GM21717 (cell line): ENCODE measurements around the gene ELOB.

ENCODE experiments used
- ATAC-seq: cut with Tn5 transposase; IDR thresholded peaks from one replicate; pipeline ENCODE4 v1.9.1; 2021; ENCODE audit warnings: mild to moderate bottlenecking, moderate library complexity; ENCODE audit not compliant: unreplicated experiment

ELOB gene

DNA sequence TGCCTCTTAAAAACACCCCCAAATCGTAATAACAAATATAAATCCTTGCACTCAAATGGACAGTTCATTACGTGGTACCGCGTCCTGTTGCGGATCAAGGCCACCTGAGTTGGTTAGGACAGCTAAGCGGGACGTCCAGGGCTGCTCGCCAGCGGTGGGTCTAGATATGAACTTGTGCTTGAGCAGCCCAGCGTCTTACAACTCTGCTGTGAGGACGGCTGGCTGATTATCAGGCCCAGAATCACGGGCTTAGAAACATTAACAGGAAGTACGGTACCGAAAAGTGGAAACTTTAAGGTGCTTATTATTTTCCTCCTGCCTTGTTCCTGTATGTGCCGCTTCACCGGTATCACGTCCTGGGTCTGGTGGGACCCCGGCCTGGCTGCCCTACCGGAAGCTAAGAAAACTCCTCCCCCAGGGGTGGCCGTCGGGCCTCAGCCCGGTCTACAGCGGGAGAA is 25.5 kb downstream of the ELOB start:
- peak; percentile 26 for ATAC-seq

DNA sequence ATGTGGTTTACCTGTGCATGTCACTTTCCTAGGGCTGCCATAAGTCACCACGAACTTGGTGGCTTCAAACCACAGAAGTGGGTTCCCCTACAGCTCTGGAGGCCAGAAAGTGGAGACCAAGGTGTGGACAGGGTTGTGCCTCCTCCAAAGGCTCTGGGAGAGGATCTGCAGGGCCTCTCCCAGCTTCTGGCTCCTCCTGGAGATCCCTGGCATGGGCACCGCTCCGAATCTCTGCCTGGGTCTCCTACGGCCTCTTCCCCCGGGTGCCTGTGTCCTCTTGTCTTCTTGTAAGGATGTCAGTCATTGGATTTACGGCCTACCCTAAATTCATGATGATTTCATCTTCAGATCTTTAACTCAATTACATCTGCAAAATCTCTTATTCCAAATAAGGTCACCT is 27.1 kb downstream of the ELOB start:
- no peak for ATAC-seq

GRCh38 chr16:2749476-2749875 is 27.6 kb downstream of the ELOB start:
- ATAC-seq, result no peak

DNA sequence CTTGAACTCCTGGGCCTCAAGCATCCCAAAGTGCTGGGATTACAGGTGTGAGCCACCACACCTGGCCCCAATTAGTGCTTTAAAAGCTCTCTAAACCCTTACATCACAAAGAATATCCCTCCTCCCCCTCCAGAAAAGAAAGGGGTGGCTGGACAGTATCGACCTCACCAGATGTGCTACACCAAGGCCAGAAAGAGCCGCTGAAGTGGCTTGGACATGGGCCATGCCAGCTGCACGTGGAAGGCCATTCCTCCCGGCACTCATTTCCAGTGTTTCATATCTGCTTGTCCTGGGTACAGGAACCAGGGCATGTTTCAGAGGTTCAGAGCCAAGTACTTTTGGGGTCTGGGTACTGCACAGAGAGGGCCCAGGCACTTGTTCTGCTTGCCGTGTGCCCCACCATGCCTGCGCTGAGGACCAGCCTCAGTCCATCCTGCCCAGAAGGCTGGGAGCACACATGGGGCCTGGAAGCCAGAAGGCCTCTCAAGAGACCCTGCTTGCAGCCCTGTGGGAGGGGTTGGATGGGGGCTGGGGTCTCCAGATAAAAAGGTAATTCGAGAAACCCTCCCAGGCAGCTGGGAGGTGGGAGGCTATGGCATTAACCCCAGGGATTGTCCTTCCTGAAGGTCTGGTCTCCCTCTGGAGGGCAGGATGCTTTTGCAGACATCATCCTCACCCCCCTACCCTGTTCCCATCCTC is 28.2 kb downstream of the ELOB start:
- ATAC-seq, result no peak

DNA sequence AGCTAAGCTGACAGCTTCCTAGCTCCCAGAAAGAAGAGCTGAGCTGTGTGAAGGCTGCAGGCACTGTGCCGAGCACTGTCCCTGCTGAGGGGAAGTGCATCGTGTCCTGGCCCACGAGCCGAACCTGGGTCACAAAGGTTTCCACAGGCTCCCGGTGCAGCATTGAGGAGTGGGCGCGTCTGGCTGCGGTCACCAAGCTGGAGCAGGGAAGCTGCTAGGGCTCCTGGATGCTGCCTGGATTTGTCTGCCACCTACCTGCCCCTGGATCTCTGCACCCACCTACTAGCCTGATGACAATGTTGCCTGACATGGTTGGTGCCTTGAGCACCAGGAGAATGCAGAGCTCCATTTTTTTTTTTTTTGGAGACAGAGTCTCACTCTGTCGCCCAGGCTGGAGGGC is 31.1 kb downstream of the ELOB start:
- no peak for ATAC-seq

DNA sequence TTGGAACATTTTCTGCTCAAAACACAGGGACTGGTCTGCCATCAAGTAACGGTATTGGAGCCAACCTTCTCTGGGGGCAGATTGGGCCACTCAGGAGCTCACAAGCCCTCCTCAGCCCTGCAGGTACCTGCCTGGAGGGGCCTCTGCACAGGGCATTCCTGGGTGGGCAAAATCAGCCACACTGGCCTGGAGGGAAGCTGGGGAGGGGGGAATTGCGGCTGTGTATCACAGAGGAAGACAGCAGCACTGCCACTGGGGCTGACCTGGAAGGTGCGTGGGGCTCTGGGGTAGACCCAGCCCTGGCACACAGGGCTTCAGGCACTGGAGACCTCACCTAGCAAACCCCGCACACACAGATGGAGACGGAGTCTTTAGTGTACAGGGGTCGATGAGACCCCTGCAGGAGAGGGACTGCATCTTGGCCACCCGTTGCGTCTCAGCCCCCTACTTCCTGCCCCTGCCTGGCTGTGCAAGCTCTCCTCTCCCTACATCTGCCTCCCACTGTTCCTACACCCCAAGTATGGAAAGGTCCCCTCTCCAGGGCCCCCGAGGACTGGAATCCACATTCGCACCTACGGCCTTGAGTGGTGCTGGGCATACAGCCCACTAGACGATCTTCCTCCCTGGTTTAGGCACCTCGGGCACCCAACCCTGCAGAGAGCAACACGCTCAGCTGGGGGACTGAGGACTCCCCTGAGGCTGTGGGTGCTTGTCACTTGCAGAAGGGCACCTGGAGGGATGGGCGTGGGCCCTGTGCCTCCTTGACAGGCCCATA is 31.8 kb downstream of the ELOB start:
- ATAC-seq, result no peak

- no peak for ATAC-seq
Observed at GRCh38 chr16:2744711-2745110, 32.4 kb downstream of the ELOB start.

GRCh38 chr16:2743007-2743810 is 33.9 kb downstream of the ELOB start:
- no peak for ATAC-seq

DNA sequence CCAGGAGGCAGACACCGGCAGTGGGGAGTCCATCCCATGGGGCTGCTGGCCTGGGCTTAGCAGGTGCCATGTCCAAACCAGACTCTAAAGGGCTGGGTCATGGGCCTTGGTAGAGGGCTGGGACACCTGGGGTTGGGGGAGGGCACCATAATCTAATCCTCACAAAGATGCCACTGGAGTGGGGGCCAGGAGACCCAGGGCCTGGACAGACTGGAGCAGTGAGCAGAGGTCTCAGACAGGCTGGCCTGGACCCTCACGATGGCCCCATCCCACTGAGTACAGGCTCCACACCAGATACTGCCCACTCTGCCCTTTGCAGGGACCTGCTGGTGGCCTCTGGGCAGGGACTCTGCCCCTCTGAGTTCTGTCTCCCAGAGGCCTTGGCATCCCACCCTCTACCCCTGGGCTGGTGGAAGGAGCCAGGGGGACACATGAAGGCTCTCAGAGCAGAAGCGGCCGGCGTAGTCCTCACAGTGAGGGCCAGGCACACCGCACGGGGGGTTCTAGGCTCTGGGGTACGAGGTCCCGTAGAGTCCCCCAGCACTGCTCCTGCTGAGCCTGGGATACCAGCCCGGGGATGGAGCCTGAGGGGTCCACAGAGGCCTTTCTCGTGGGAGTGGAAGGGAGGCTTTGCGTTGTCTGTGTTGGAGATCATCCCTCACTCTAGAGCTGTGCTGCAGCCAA is 34.6 kb downstream of the ELOB start:
- ATAC-seq, result no peak

GRCh38 chr16:2741168-2741567 is 35.9 kb downstream of the ELOB start:
- ATAC-seq, result no peak

GRCh38 chr16:2740476-2740875 is 36.6 kb downstream of the ELOB start:
- ATAC-seq, result no peak

- ATAC-seq, result no peak
Observed at GRCh38 chr16:2739625-2740430, 37.3 kb downstream of the ELOB start.

DNA sequence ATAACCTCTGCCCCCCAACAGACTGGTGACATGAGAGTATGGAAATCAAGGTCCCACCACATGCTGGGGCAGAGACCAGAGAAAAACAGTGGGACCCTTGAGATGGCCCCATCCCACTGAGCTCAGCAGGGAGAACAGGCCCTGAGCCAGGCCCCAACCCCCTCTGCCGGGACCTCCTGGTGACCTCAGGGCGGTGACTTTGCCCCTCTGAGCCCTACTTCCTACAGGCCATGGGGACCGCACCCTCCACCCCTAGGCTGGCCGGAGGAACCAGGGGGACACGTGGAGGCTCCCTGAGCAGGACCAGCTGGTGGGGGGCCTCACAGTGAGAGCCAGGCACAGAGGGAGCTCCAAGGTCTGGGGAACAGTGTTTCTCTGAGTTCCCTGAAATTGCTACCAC is 38.5 kb downstream of the ELOB start:
- ATAC-seq, result no peak

GRCh38 chr16:2737895-2738418 is 39.1 kb downstream of the ELOB start:
- ATAC-seq, result no peak

DNA sequence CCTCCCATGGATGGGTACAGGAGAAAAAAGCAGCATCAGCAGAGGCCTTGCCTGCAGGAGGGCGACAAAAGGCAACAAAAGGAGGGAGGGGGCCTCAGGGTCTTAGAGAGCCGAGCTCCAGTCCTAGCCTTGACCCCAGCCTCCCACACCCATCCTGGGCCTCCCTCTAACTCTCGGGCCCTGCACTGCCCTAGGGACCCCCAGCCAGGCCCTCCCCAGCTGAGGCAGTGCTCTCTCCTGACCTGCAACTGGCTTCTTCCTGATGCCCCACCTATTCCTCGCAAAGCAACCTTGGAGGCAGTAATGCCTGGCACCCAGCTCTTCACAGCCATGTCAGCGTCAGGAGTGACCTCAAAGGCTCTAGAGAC is 39.9 kb downstream of the ELOB start:
- no peak for ATAC-seq

DNA sequence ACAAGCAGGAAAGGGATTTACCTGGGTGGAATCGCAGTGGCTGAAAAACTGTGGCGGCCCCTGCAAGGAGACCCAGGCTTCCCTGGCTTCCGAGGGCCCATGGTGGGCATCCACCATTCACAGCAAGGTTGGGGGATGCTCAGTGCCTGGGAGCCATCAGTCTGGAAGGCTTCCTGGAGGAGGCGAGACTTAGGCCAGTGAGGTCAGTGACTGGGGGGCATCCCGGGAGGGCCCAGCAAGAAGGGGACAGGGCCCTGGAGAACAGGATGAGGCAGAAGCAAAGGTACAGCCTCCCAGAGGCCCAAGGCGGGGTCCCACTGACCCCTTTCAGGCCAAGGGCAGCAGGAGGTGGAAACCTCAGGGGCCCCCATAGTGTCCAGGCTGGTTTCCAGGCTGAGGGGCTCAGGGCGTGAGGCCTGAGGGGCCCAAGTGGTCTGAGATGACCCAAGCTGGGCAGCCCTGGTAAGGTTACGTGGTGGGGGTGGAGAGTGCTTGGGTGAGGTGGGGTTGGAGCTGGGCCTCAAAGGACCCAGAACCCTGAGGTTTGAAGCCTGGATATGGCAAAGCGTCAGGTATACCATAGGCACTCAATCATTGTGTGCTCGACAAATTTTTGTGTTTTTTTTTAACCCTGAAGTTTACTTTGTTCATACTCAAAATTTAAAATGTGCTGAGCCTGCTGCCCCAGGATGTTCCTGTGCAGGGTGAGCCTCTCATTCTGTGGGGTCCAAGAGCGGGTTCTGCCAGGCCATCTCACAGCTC is 40.4 kb downstream of the ELOB start:
- ATAC-seq, result no peak

DNA sequence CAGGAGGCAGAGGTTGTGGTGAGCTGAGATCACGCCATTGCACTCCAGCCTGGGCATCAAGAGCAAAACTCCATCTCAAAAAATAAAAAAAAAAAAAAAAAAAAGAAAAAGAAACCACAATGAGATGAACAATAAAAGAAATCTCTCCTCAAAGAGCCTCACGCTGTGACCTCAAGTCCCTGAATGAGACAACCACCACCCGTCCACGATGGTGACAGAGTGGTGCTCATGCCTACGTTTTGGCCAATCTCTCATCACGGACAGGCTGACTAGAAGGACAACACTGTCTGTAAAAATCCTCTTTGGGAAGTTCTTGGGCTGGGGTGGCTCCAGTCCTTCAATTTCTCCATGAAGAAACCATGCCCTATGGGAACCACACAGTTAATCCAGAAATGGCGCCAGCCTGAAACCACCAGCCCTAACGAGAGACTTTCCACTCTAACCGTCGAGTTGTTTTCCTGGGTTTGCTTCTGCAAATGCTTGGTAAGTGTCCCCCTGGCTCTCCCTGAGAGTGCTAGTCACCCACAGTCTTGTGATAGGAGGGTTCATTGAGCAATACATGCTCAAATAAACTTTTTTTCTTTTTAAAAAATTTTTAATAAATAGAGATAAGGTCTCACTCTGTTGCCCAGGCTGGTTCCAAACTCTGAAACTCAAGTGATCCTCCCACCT is 42.1 kb downstream of the ELOB start:
- ATAC-seq, result no peak

- no peak for ATAC-seq
Observed at GRCh38 chr16:2728034-2728433, 49.0 kb downstream of the ELOB start.

DNA sequence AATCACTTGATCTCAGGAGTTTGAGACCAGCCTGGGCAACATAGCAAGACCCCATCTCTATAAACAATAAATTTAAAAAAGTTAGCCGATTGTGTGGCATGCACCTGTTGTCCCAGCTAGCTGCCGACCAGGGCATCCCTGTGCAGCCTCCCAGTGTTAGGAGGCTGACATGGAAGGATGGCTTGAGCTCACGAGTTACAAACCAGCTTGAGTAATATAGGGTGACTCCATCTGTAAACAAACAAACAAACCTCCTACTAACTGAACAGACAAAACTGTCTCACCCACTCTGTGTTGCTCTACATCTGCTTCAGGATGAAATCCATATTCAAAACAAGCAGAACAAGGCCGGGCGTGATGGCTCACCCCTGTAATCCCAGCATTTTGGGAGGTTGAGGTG is 50.2 kb downstream of the ELOB start:
- ATAC-seq, result no peak
